K562 (cell line): ENCODE measurements around the gene BICC1. TPM values are rescaled to one million over a fixed set of nuclear protein-coding genes. Genes with fewer than 3 reads are reported as not detected.

ENCODE experiments used
- ATAC-seq: fragments of 200-7000 bp; cut with Tn5 transposase; 3 replicates; pipeline ENCODE4 v1.9.1; 2020; ENCODE audit warnings: moderate library complexity
- BruUV-seq: library from RNA; stranded (reverse); fragments of 400-500 nt; replicated peaks from 2 replicates; lab custom pipeline; 2021; lab: Mats Ljungman, UMichigan
- CTCF ChIA-PET: fragments of 300-600 bp; formaldehyde crosslinking; extraction: SDS; loops from one replicate; lab custom pipeline; 2021; ENCODE audit warnings: low intra/inter-chr PET ratio; lab: Yijun Ruan, JAX
- POLR2A ChIA-PET: fragments of 300-600, 350-650 bp; sonication (Branson Sonifier 250); formaldehyde crosslinking; extraction: SDS; loops from one replicate; lab custom pipeline; 2021; ENCODE audit warnings: antibody characterized with exemption, inconsistent platforms; lab: Yijun Ruan, JAX
- DNase-seq, 4 experiments: peaks; one replicate each; pipeline versions ENCODE4 v3.0.0 to v3.0.0-alpha.2; 2011 to 2018; ENCODE audit warnings: low spot score in 3 of 4, mixed read lengths in 3 of 4; ENCODE audit errors: extremely low read depth in 1 of 4
- FAIRE-seq: peaks from 2 replicates; lab custom pipeline; 2011; peaks lifted over from hg19 to GRCh38; lab: Jason Lieb, UNC
- H2AFZ ChIP-seq: 2 replicates; pipeline ENCODE4 v1.6.0; 2011; ENCODE audit warnings: low read depth, low read length, control low read depth, inconsistent platforms
- H3K27ac ChIP-seq: fragments of 200-600 bp; 3 replicates; pipeline ENCODE4 v1.8.0; 2011; ENCODE audit warnings: low read depth, mild to moderate bottlenecking, control low read depth, inconsistent platforms, low read length, moderate library complexity, mixed read lengths; ENCODE audit errors: extremely low read depth
- H3K27me3 ChIP-seq, 2 experiments: fragments of 300-600 bp in 1 of 2; 2 replicates in 1 of 2; 3 replicates in 1 of 2; pipeline versions ENCODE4 v1.6.0 to v1.8.0; 2011; ENCODE audit warnings: inconsistent platforms in 2 of 2, low read length in 2 of 2, mild to moderate bottlenecking in 1 of 2, mixed read lengths in 1 of 2, moderate library complexity in 1 of 2; ENCODE audit not compliant: control insufficient read depth in 2 of 2, insufficient read depth in 2 of 2
- H3K36me3 ChIP-seq: fragments of 300-600 bp; 3 replicates; pipeline ENCODE4 v1.8.0; 2011; ENCODE audit warnings: mild to moderate bottlenecking, low read length, inconsistent platforms; ENCODE audit not compliant: control insufficient read depth, insufficient read depth
- H3K4me1 ChIP-seq, 2 experiments: fragments of 200-600 bp in 1 of 2; replicated peaks in 1 of 2; 2 replicates in 1 of 2; 3 replicates in 1 of 2; pipeline versions ENCODE4 v1.5.1 to v1.8.0; 2011; ENCODE audit warnings: inconsistent platforms in 2 of 2, low read length in 2 of 2, mild to moderate bottlenecking in 1 of 2, mixed read lengths in 1 of 2, moderate library complexity in 1 of 2; ENCODE audit not compliant: control insufficient read depth in 2 of 2, insufficient read depth in 2 of 2
- H3K4me2 ChIP-seq: 2 replicates; pipeline ENCODE4 v1.6.1; 2011; ENCODE audit warnings: low read length, control low read depth, inconsistent platforms, mixed read lengths; ENCODE audit not compliant: insufficient read depth
- H3K4me3 ChIP-seq: fragments of 200-600 bp; sonication (generic), shearing (Covaris generic); 2 replicates; pipeline ENCODE4 v1.5.1; 2016; ENCODE audit warnings: control low read depth, inconsistent platforms
- H3K79me2 ChIP-seq: fragments of 200-600 bp; 3 replicates; pipeline ENCODE4 v1.8.0; 2011; ENCODE audit warnings: low read length, inconsistent platforms; ENCODE audit not compliant: control insufficient read depth, insufficient read depth
- H3K9ac ChIP-seq, 2 experiments: 2 replicates each; pipeline versions ENCODE4 v1.6.0 to v1.6.1; 2011; ENCODE audit warnings: low read depth in 2 of 2, low read length in 2 of 2, control low read depth in 1 of 2, inconsistent platforms in 1 of 2, mild to moderate bottlenecking in 1 of 2, mixed read lengths in 1 of 2; ENCODE audit not compliant: insufficient read depth in 1 of 2
- H3K9me1 ChIP-seq: one replicate; pipeline ENCODE4 v1.6.0; 2011; ENCODE audit warnings: inconsistent platforms, mild to moderate bottlenecking, low read length, moderate library complexity; ENCODE audit not compliant: control insufficient read depth, insufficient read depth
- H3K9me3 ChIP-seq: replicated peaks from 2 replicates; pipeline ENCODE4 v1.5.1; 2011; ENCODE audit warnings: low read depth, low read length, inconsistent platforms; ENCODE audit not compliant: control insufficient read depth, insufficient read depth
- H4K20me1 ChIP-seq: replicated peaks from 2 replicates; pipeline ENCODE4 v1.6.1; 2011; ENCODE audit warnings: low read length, inconsistent platforms, mixed read lengths; ENCODE audit not compliant: control insufficient read depth, insufficient read depth
- DIDO1 ChIP-seq: fragments of 450-650 bp; IDR thresholded peaks from 2 replicates; pipeline ENCODE4 v1.6.1; 2016; ENCODE audit warnings: low read depth, missing biosample characterization, missing genetic modification characterization
- HNRNPUL1 ChIP-seq: fragments of 200-400 bp; formaldehyde crosslinking; IDR thresholded peaks from 2 replicates; pipeline ENCODE4 v1.6.1; 2017; ENCODE audit warnings: low read length
- RBFOX2 ChIP-seq: fragments of 200-400 bp; formaldehyde crosslinking; IDR thresholded peaks from 2 replicates; pipeline ENCODE4 v1.6.1; 2017; ENCODE audit warnings: low read depth, mild to moderate bottlenecking, low read length, moderate library complexity
- TGIF2 ChIP-seq: sonication (generic); formaldehyde crosslinking; IDR thresholded peaks from 2 replicates; pipeline ENCODE4 v1.8.1; 2022; ENCODE audit warnings: mild to moderate bottlenecking, missing genetic modification reagents, moderate library complexity
- ZEB2 ChIP-seq: fragments of 450-650 bp; IDR thresholded peaks from 2 replicates; pipeline ENCODE4 v1.6.1; 2016
- WGBS: fragments of 100-300 bp; shearing (Covaris generic); methylation state at CpG from one replicate; pipeline ENCODE4 v1.1.6; 2016; ENCODE audit warnings: low coverage, mixed read lengths; ENCODE audit not compliant: insufficient coverage; ENCODE audit errors: missing lambda C conversion rate; 5-methylcytosine and 5-hydroxymethylcytosine counted together
- in situ Hi-C: fragments of 300-500 bp; cut with MboI; formaldehyde crosslinking; loops from 4 replicates; pipeline ENCODE4 v1.15.0; 2018; ENCODE audit warnings: inconsistent platforms, mixed read lengths
- intact Hi-C: fragments of 100-400 bp; cut with micrococcal nuclease; formaldehyde crosslinking; loops from 2 replicates; pipeline ENCODE4 v1.14.2; 2022
- polyA plus RNA-seq, 8 experiments: library from polyadenylated mRNA; depleted of rRNA in 4 of 8; stranded (reverse) in 5 of 8; unstranded in 3 of 8; fragments of >200 nt; fragmentation: Nextera tagmentation in 2 of 8; fragmentation: Illumina TruSeq in 1 of 8; extraction: Ambion mirVana in 2 of 8; extraction: Trizol in 1 of 8; gene quantifications; 2 replicates each; pipeline versions ENCODE4 v1.2.1 to v1.2.3, GENCODE V29; 2011 to 2014; ENCODE audit warnings: inconsistent platforms in 1 of 8, missing spikeins in 1 of 8
- total RNA-seq, 7 experiments: library from RNA; depleted of rRNA in 6 of 7; stranded (reverse); fragments of >200 nt in 6 of 7; fragmentation: Illumina TruSeq in 2 of 7; extraction: Trizol in 2 of 7; gene quantifications; 2 replicates each; pipeline versions ENCODE4 v1.2.1 to v1.2.3, GENCODE V29; 2011 to 2021; ENCODE audit warnings: low replicate concordance in 1 of 7
- TF ChIP-seq, protein P1 (sequence below), 2 experiments: fragments of 450-650 bp; IDR thresholded peaks; 2 replicates each; pipeline ENCODE4 v1.6.1; 2016; ENCODE audit warnings: mild to moderate bottlenecking in 2 of 2, borderline replicate concordance in 1 of 2, low read depth in 1 of 2, moderate library complexity in 1 of 2
- TF ChIP-seq, protein P2 (sequence below): fragments of 450-650 bp; IDR thresholded peaks from 2 replicates; pipeline ENCODE4 v1.6.1; 2017; ENCODE audit warnings: antibody characterized with exemption
- TF ChIP-seq, protein P3 (sequence below): fragments of 150-350 bp; conservative IDR thresholded peaks from 2 replicates; pipeline ENCODE4 v1.6.1; 2014; ENCODE audit warnings: low read length

Gene BICC1
- total and polyA plus RNA-seq, 9 of the 15 experiments (the other 6 are each of a cell fraction or from before 2014, with no cell fraction given) = not detected

DNA sequence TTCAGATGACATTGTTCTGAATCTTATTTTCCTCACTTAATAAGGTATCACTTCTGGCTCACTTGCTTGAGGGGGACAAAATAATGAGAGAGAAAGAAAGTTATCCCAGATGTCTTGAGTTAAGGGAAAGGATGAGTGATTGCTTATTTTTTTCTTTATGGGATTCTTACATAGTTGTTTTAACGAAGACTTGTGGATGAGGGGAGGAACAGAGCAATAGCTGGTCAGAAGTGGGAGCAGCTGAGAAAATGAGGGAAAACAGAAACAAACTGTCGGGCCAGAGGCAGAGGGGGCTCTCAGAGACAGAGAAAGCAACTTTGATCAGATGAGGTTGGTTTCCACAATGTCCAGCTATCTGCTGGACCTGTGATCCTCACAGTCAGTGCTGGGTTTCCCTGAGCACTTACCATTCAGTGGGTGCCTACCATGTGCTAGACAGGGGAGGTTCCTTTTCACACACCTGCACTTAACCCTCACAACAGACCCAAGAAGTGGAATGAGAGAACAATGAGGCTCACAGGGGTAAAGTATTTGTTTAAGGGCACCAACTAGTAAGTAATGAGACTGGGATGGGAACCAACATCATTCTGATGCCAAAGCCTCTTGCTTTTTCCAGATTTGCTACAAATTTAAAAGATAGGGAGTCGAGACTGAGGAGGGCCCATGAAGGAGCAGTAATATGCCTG is 64.2 kb downstream of the BICC1 start:
- no peak overlapping the region for H3K4me3 ChIP-seq
- in situ Hi-C loops (no loop called here), intact Hi-C loops (no loop called here)
- no TSS peak for BruUV-seq
- no peak for ATAC-seq
- H3K27ac ChIP-seq = no peak overlapping the region
- no peaks in the 10 kb centered on the region for H3K4me1 ChIP-seq
- DNase-seq = no peak
- WGBS = 0% methylated on average over 3 of the region's 3 CpGs
- H3K9me3 ChIP-seq = no peaks in the 10 kb centered on the region
- CTCF ChIA-PET = no interaction called here
- POLR2A ChIA-PET = interaction anchor here (0.6 kb wide), 1 partner anchor 46 kb away, joined by 3 read pairs; no protein-coding TSS in a partner anchor
- H3K4me2 ChIP-seq = no peak overlapping the region
- no peaks in the 10 kb centered on the region for H3K27me3 ChIP-seq
- H3K36me3 ChIP-seq = no peaks in the 10 kb centered on the region
- no peaks in the 10 kb centered on the region for H3K9me1 ChIP-seq
- H3K9ac ChIP-seq = no peak overlapping the region
- no peaks in the 10 kb centered on the region for H4K20me1 ChIP-seq
- no peaks in the 10 kb centered on the region for H3K79me2 ChIP-seq
- no peak for FAIRE-seq
- H2AFZ ChIP-seq = no peak overlapping the region
- TF ChIP-seq RBFOX2 (no peak), TGIF2 (CRISPR knock-in tag) (no peak), DIDO1 (tag) (no peak), HNRNPUL1 (no peak), ZEB2 (no peak)
- TF ChIP-seq, protein P1, sequence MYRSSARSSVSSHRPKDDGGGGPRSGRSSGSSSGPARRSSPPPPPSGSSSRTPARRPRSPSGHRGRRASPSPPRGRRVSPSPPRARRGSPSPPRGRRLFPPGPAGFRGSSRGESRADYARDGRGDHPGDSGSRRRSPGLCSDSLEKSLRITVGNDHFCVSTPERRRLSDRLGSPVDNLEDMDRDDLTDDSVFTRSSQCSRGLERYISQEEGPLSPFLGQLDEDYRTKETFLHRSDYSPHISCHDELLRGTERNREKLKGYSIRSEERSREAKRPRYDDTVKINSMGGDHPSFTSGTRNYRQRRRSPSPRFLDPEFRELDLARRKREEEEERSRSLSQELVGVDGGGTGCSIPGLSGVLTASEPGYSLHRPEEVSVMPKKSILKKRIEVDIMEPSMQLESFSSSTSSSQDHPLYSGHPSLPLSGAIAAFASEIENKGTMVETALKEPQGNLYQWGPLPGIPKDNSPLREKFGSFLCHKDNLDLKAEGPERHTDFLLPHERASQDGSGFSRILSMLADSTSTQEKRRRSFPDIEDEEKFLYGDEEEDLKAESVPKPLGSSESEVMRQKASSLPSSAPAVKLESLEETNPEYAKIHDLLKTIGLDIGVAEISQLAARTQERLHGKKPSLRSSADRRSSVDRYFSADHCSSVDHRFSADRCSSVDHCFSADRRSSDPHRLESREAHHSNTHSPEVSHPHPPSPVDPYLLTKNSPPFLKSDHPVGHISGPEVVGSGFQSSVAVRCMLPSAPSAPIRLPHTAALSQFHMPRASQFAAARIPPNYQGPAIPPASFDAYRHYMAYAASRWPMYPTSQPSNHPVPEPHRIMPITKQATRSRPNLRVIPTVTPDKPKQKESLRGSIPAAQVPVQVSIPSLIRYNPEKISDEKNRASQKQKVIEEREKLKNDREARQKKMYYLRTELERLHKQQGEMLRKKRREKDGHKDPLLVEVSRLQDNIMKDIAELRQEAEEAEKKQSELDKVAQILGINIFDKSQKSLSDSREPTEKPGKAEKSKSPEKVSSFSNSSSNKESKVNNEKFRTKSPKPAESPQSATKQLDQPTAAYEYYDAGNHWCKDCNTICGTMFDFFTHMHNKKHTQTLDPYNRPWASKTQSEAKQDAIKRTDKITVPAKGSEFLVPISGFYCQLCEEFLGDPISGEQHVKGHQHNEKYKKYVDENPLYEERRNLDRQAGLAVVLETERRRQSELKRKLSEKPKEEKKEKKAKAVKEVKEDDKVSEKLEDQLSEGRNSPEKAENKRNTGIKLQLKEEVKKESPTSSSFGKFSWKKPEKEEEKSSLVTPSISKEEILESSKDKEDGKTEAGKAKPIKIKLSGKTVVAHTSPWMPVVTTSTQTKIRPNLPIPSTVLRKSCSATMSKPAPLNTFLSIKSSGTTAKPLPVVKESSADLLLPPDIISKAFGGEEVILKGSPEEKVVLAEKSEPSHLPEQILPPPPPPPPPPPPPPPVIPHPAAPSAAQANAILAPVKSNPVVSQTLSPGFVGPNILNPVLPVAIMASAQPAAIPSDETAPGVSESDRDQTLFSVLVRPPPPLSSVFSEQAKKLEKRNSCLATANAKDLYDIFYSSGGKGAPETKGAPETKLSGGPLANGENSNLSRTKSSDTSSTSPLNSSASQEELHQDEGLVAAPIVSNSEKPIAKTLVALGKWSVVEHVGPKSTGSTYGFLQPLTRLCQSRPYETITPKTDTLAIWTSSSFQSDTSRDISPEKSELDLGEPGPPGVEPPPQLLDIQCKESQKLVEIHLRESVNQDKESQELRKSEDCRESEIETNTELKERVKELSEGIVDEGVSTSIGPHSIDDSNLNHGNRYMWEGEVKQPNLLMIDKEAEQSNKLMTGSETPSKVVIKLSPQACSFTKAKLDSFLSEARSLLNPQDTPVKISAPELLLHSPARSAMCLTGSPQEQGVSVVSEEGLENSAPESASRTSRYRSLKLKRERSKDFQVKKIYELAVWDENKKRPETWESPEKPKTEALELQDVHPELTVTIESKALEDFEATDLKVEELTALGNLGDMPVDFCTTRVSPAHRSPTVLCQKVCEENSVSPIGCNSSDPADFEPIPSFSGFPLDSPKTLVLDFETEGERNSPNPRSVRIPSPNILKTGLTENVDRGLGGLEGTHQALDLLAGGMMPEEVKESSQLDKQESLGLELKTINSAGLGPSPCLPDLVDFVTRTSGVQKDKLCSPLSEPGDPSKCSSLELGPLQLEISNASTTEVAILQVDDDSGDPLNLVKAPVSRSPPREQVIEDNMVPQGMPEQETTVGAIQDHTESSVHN (IDR thresholded peaks at IDR 0.05; ENCODE audit: borderline replicate concordance in 1 of 2, low read depth in 1 of 2) = no peak
- TF ChIP-seq, protein P2, sequence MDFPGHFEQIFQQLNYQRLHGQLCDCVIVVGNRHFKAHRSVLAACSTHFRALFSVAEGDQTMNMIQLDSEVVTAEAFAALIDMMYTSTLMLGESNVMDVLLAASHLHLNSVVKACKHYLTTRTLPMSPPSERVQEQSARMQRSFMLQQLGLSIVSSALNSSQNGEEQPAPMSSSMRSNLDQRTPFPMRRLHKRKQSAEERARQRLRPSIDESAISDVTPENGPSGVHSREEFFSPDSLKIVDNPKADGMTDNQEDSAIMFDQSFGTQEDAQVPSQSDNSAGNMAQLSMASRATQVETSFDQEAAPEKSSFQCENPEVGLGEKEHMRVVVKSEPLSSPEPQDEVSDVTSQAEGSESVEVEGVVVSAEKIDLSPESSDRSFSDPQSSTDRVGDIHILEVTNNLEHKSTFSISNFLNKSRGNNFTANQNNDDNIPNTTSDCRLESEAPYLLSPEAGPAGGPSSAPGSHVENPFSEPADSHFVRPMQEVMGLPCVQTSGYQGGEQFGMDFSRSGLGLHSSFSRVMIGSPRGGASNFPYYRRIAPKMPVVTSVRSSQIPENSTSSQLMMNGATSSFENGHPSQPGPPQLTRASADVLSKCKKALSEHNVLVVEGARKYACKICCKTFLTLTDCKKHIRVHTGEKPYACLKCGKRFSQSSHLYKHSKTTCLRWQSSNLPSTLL = no peak
- TF ChIP-seq, protein P3, sequence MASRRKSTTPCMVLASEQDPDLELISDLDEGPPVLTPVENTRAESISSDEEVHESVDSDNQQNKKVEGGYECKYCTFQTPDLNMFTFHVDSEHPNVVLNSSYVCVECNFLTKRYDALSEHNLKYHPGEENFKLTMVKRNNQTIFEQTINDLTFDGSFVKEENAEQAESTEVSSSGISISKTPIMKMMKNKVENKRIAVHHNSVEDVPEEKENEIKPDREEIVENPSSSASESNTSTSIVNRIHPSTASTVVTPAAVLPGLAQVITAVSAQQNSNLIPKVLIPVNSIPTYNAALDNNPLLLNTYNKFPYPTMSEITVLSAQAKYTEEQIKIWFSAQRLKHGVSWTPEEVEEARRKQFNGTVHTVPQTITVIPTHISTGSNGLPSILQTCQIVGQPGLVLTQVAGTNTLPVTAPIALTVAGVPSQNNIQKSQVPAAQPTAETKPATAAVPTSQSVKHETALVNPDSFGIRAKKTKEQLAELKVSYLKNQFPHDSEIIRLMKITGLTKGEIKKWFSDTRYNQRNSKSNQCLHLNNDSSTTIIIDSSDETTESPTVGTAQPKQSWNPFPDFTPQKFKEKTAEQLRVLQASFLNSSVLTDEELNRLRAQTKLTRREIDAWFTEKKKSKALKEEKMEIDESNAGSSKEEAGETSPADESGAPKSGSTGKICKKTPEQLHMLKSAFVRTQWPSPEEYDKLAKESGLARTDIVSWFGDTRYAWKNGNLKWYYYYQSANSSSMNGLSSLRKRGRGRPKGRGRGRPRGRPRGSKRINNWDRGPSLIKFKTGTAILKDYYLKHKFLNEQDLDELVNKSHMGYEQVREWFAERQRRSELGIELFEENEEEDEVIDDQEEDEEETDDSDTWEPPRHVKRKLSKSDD = no peak
